ENCODE results near the gene CALR3.
"Not testable (repeated sequence)": the region's sequence is repeated elsewhere in the genome, so short reads cannot be mapped to it uniquely, and the experiment has no call there.

The CALR3 gene

GRCh38 chr19:16482745-16483144, 13.2 kb downstream of the CALR3 start:
- no peak for DNase-seq

- no peak for DNase-seq
Measured at GRCh38 chr19:16477311-16477710, 18.7 kb downstream of the CALR3 start.

GRCh38 chr19:16476401-16476800, 19.6 kb downstream of the CALR3 start:
- no peak for DNase-seq

GRCh38 chr19:16473875-16474392, 22.0 kb downstream of the CALR3 start:
- peak; percentile 3 for DNase-seq

- DNase-seq: no peak
Measured at GRCh38 chr19:16472992-16473391, 23.0 kb downstream of the CALR3 start.

GRCh38 chr19:16472559-16472899, 23.4 kb downstream of the CALR3 start:
- DNase-seq: not testable (repeated sequence)

GRCh38 chr19:16470911-16471811, 24.8 kb downstream of the CALR3 start:
- peak; percentile 13 for DNase-seq

GRCh38 chr19:16470541-16470910, 25.4 kb downstream of the CALR3 start:
- no peak for DNase-seq

- DNase-seq: no peak
Measured at GRCh38 chr19:16467581-16467980, 28.4 kb downstream of the CALR3 start.

GRCh38 chr19:16466802-16467427, 29.1 kb downstream of the CALR3 start:
- not testable (repeated sequence) for DNase-seq

- DNase-seq: no peak
Measured at GRCh38 chr19:16465239-16465638, 30.7 kb downstream of the CALR3 start.

GRCh38 chr19:16463991-16464575, 31.9 kb downstream of the CALR3 start:
- no peak for DNase-seq

- no peak for DNase-seq
Measured at GRCh38 chr19:16463341-16463990, 32.5 kb downstream of the CALR3 start.

- no peak for DNase-seq
Measured at GRCh38 chr19:16462757-16463250, 33.2 kb downstream of the CALR3 start.

GRCh38 chr19:16461630-16462051, 34.3 kb downstream of the CALR3 start:
- DNase-seq: no peak

- DNase-seq: no peak
Measured at GRCh38 chr19:16460454-16460853, 35.5 kb downstream of the CALR3 start.

GRCh38 chr19:16459680-16460079, 36.3 kb downstream of the CALR3 start:
- DNase-seq: no peak

GRCh38 chr19:16458391-16459341, 37.3 kb downstream of the CALR3 start:
- no peak for DNase-seq

GRCh38 chr19:16457954-16458331, 38.0 kb downstream of the CALR3 start:
- no peak for DNase-seq

GRCh38 chr19:16457195-16457953, 38.6 kb downstream of the CALR3 start:
- peak; percentile 33 for DNase-seq

- no peak for DNase-seq
Measured at GRCh38 chr19:16456652-16457194, 39.2 kb downstream of the CALR3 start.

All from NCI-H1092 treated with DMSO at 0.1 percent for 48 hours (cell line).